Fibroblast of the aortic adventitia (primary cell): Measurements from ENCODE around the gene CDK11B. TPM values are rescaled to one million over a fixed set of nuclear protein-coding genes. Genes with fewer than 3 reads are reported as not detected.

Experiments
- DNase-seq: peaks from one replicate; pipeline ENCODE4 v3.0.0-alpha.2; 2010; ENCODE audit warnings: low read depth
- H3K4me3 ChIP-seq: 2 replicates; pipeline ENCODE4 v1.5.1; 2011; ENCODE audit warnings: low read depth, mild to moderate bottlenecking, control low read depth, low read length, moderate library complexity
- total RNA-seq: library from RNA; depleted of rRNA; stranded (reverse); fragments of >200 nt; gene quantifications from 2 replicates; pipeline ENCODE4 v1.2.3, GENCODE V29; 2012; ENCODE audit warnings: low replicate concordance
- TF ChIP-seq, protein P1 (sequence below): IDR thresholded peaks from 2 replicates; pipeline ENCODE4 v1.5.1; 2011; ENCODE audit warnings: mild to moderate bottlenecking, low read length, control low read depth, inconsistent platforms; ENCODE audit not compliant: insufficient read depth

The CDK11B gene
- total RNA-seq, 1 donor = 10.5 TPM

GRCh38 chr1:1630191-1630964, 28.4 kb downstream of the CDK11B start:
- DNase-seq = peak; percentile 25
- TF ChIP-seq, protein P1, sequence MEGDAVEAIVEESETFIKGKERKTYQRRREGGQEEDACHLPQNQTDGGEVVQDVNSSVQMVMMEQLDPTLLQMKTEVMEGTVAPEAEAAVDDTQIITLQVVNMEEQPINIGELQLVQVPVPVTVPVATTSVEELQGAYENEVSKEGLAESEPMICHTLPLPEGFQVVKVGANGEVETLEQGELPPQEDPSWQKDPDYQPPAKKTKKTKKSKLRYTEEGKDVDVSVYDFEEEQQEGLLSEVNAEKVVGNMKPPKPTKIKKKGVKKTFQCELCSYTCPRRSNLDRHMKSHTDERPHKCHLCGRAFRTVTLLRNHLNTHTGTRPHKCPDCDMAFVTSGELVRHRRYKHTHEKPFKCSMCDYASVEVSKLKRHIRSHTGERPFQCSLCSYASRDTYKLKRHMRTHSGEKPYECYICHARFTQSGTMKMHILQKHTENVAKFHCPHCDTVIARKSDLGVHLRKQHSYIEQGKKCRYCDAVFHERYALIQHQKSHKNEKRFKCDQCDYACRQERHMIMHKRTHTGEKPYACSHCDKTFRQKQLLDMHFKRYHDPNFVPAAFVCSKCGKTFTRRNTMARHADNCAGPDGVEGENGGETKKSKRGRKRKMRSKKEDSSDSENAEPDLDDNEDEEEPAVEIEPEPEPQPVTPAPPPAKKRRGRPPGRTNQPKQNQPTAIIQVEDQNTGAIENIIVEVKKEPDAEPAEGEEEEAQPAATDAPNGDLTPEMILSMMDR = no peak
- H3K4me3 ChIP-seq = no peak overlapping the region

- DNase-seq = no peak
- no peak overlapping the region for H3K4me3 ChIP-seq
- TF ChIP-seq, protein P1 = no peak
These were observed 29.2 kb downstream of the CDK11B start for GRCh38 chr1:1629430-1630190.

DNA sequence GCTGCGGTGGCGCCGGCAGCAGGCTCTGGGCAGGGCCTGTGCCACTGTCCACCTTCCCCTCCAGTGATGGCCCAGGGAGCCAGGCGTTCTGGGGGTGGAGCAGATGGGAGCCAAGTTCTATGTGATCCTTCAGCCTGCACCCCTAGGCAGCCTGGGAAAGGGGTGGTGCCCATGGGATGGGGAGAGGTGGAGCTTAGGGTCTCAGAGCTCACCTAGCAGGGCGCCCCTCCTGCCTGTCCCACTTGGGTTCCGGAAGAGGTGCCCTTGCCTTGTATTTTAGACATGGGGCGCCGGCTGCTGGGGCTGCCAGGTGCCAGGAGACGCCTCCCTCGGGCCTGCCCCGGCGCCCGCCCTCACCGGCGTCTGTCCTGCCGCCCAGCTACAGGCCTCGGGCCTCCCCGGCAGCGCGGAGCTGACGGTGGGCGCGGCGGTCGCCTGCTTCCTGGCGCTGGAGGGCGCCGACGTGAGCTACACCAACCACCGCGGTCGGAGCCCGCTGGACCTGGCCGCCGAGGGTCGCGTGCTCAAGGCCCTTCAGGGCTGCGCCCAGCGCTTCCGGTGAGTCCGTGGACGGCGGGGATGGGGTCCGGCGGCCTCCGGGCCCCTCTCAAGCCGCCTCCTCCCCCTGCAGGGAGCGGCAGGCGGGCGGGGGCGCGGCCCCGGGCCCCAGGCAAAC, 29.9 kb downstream of the CDK11B start:
- no peak overlapping the region for H3K4me3 ChIP-seq
- TF ChIP-seq, protein P1 = no peak
- DNase-seq = no peak

DNA sequence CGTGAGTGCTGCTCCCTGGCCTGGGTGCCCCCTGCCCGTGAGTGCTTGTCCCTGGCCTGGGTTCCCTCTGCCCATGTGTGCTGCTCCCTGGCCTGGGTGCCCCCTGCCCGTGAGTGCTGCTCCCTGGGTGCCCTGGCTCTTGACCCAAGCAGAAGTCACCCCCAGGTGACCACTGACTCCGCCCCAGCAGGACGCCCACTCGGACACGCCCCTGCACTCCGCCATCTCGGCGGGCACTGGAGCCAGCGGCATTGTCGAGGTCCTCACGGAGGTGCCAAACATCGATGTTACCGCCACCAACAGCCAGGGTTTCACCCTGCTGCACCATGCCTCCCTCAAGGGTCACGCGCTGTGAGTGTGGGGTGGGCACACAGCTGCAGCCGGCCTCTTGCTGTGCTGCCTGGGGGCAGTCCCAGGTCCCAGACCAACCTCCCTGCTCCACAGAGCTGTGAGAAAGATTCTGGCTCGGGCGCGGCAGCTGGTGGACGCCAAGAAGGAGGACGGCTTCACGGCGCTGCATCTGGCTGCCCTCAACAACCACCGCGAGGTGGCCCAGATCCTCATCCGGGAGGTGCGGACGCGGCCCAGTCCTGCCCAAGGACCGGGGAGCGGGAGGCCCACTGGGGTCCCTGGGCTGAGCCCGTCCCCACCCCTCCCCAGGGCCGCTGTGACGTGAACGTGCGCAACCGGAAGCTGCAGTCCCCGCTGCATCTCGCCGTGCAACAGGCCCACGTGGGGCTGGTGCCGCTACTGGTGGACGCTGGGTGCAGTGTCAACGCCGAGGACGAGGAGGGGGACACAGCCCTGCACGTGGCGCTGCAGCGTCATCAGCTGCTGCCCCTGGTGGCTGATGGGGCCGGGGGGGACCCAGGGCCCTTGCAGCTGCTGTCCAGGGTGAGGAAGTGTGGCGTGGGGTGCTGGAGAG, 30.7 kb downstream of the CDK11B start:
- TF ChIP-seq, protein P1 = no peak
- DNase-seq = no peak
- H3K4me3 ChIP-seq = no peak overlapping the region

GRCh38 chr1:1627261-1627828, 31.5 kb downstream of the CDK11B start:
- no peak for DNase-seq
- H3K4me3 ChIP-seq = no peak overlapping the region
- TF ChIP-seq, protein P1 = no peak
